Measurements from ENCODE around the gene STXBP6.
"Not testable (repeated sequence)": the region's sequence is repeated elsewhere in the genome, so short reads cannot be mapped to it uniquely, and the experiment has no call there.

The STXBP6 gene

DNA sequence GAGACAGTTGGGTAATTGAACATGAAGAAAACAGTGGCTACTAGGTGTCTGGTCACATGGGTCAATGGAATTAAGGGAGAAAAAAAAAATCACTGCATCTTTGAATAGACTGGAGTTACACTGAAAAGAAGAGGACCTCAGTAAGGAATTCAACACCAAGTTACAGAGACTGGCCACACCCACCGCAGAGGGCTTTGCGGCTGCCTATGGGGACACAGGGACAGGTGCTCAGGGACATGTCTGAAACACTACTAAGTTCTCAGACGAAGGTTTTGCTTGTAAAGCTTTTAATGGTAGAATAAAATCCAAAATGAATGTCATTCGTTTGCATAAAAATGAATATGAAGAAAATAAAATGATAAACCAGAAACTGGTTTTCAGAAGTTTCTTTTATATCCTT is 93.8 kb downstream of the STXBP6 start:
- no peak for DNase-seq (ENCODE audit: low read depth, low spot score)

DNA sequence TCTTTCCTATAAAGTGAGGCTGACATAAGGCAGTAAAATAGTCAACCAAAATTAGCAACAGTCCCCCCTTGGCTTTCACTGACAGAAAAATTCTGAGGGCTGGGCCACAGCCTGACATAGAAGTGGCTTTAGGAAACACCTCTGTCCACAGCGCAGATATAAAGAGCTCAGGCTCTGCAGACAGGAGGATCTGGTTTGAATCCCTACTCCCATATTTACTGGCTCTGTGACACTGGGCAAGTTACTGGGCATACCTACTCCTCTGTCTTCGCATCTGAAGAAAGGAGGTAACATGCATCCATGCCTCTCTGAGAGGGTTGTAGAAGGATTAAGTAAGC is 95.3 kb downstream of the STXBP6 start:
- no peak for DNase-seq (ENCODE audit: low read depth, low spot score)

DNA sequence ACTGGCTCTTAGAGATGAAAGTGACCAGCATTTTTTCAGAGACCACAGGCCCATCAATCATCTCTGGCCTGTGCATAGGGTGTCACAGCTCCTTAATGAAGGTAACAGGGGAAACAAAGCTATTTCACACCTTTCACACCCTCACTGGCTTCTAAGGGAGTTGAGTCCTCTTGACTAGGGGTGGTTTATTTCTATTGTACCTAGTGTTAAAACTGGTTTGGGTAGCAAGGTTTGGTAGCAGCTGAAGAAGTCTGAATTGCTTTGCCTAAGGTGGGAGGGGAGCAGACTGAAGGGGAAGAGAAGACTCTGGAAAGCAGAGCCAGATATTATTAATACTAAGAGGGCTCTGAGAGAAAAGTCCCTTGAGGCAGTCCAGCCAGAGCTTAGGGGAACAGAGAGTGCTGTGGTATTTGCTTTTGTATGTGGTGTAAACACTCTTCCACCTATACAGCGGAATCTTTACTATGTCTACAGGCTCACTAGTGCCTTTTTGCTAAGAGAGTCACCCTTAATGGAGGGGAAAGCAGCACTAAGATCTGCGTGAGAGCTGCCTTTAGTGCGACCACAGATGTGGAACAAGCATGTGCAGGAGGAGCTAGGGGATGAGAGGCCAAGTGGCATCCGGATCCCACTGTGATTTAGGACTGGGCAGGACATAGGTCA is 95.8 kb downstream of the STXBP6 start:
- DNase-seq (ENCODE audit: low read depth, low spot score): no peak

DNA sequence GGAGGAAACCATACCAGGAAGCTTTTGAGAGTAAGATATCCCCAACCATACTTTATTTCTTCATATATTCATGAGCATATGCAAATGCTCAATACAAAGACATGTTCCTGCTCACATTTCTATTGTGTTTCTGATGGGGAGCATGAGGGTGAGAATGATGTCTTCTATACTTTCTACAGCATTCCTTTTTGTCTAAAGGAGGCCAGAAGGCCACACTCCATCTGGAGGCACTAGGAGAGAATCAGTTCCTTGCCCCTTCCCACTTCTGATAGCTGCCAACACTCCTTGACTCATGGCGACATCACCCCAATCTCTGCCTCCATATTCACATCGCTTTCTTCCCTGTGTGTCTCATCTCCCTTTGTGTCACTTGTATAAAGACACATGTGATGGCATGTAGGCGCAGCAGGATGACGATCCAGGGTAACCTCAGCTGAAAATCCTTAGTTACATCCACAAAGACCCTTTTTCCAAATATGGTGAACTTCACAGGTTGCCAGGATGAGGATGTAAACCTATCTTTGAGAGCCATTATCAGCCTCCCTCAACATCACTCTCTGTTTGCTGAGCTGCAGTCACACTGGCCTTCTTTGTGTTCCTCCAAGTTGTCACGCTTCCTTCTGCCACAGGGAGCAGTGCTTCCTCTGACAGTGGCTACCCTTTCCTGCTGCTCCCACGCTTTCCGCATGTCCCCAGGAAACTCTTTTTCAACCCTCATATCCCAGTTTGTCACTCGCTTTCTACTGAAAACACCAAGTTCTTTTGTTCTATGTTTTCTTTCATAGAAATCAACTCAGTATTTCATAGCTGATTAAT is 96.9 kb downstream of the STXBP6 start:
- DNase-seq (ENCODE audit: low read depth, low spot score): no peak

DNA sequence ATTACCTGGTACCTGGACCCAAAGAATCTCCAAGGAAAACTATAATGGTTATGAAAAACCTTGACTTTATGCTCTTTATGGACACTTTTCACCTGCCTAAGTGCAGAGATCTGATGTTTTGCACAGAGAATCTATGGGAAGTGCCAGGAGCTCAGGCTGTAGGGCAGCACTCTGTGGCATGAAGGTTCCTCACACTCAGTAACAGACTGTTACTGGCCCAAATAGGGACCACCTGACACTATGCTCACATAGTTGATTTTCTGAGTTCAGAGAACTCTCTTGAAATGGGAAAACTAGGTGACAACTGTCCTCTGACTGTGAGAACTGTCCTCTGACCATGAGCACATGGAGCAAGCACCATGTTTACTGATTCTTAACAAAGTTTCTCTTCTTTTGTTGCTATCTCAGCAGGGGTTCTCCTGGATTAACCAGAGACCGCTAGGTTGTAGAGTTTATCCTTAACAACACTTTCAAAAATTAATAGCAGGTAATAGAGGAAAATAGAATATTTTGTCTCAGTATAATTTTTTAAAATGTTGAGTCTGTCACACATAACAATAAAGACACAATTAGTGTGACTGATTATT is 101.6 kb downstream of the STXBP6 start:
- no peak for DNase-seq (ENCODE audit: low read depth, low spot score)

DNA sequence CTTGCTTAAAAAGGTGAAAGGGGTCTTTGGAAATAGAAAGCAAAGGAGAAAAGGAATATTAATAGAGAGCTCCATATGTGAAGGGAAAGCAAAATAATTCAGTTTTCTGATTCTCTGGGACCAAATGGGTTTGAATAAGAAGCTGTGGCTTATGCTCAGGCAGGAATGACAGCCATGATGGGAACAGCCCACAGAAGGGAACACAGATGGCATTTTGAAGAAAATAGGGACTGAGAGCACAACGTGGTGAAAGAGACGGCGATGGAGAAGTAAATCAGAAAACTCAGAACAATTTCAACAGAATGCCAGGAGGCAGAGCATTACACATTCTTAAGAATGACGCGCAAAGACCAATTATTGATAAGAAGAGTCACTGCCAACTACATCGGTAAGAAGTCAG is 102.8 kb downstream of the STXBP6 start:
- no peak for DNase-seq (ENCODE audit: low read depth, low spot score)

DNA sequence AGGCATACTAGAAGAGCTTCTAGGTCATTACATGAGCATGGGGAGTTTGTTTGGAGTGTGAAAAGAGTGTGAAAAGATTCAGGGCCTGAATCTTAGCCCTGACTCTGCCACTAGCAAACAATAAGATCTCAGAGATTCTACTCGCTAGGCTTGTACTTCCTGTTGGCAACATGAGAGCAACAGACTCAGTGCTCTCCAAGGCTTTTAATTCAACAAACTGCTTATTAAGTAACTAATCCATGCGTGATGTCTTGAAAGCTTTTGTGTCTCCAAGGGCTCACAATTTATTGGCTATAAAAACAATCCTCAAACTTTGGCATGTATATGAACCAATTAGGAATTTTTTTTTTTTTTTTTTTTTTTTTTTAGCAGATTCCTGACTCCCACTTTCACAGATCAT is 105.1 kb downstream of the STXBP6 start:
- DNase-seq (ENCODE audit: low read depth, low spot score): no peak

DNA sequence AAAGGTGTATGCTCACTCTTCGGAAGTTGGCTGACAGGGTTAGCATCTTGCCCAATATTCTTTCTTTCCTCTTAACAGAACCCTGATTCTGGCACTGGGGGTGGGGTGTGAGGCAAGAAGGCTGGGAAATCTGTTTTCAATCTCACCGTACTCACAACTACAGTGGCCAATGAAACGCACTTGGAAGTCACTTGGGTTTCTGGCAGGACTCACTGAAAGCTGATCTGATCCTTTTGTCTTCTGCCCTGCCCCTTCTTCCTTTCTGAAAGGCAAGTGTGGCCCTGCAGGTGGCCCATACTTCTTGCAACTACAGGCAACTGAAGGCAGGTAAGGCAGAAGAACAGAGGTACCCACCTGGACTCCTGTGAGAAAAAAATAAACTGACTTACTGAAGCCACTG is 106.9 kb downstream of the STXBP6 start:
- no peak for DNase-seq (ENCODE audit: low read depth, low spot score)

DNA sequence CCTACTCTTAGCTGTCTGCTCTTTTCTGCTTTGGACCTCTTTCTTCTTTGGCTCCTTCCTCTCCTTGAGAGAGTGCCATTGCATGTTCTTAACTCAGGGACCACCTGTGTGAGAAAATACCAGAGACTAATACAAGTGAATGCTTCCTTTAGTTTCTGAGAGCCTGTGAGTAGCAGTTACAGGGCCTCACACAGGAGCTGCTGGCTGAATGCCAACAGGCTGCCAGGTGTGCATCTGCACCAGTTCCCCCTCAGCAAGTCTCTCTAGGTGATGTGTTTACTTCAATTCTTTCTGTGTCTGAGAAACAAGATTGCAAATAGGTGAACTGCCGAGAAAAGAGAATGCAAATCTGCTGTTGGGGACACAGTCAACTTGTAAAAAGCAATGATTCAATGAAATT is 108.2 kb downstream of the STXBP6 start:
- DNase-seq (ENCODE audit: low read depth, low spot score): no peak

DNA sequence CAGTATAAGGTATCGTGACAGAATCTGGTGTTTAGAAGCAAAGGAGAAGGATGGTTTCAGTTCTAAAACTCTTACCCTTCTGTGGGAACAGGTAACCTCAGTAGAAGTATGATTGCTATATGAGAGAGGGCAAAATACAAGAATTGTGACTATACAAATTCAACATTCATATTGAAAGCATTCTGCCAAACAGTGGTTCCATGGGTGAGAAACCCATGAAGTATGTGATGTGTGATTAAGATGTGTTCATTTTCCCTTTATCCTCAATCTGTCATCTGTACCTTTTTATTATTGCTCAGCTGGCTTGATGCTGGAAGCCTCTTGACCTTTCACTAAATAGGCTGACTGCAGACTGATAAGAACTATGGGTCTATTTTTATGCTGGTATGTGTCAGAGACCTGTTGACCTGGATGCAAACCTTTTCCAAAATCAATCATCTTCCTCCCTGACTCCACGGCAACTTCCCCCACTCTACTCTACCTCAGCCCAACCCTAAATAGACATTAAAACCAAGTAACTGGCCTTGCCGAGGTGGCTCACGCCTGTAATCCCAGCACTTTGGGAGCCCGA is 109.6 kb downstream of the STXBP6 start:
- DNase-seq (ENCODE audit: low read depth, low spot score): no peak

DNA sequence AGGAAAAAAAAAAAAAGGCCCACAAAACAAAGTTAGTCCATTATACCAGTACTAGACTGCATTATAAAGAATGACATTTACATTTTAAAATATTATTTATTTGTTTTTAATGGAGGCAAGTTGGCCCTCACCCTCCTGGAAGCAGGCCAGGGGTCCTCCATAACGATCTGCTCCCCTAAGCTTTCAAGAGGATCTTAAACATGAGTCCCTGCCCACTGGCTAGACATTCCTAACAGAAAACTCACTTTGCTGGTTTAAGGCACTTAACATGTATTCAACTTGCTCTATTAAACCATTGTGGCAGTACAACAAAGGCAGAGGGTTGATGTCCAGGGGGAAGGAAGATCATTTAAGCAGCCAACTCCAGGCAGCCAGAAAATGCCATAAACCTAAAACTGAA is 111.4 kb downstream of the STXBP6 start:
- no peak for DNase-seq (ENCODE audit: low read depth, low spot score)

DNA sequence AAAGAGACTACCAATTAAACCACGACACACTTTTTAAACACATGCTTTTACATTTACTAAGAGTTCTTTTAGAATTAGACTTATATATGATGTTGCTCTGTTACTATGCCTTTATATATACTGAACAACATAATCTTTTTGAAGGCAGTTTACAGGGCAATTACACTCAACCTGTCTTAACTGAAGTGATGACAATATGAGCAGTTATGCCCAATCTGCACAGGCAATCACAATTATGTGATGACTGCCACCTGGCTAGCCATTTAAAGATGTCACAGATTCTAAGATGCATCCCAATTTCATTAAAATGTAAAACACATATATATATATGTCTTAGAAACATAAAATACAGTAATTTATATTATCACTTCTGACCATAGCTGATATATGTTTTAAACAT is 112.6 kb downstream of the STXBP6 start:
- no peak for DNase-seq (ENCODE audit: low read depth, low spot score)

DNA sequence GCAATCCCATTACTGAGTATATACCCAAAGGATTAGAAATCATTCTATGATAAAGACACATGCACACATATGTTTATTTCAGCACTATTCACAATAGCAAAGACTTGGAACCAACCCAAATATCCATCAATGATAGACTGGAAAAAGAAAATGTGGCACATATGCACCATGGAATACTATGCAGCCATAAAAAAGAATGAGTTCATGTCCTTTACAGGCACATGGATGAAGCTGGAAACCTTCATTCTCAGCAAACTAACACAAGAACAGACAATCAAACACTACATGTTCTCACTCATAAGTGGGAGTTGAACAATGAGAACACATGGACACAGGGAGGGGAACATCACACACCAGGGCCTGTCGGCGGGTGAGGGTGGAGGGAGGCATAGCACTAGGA is 113.2 kb downstream of the STXBP6 start:
- DNase-seq (ENCODE audit: low read depth, low spot score): not testable (repeated sequence)

DNA sequence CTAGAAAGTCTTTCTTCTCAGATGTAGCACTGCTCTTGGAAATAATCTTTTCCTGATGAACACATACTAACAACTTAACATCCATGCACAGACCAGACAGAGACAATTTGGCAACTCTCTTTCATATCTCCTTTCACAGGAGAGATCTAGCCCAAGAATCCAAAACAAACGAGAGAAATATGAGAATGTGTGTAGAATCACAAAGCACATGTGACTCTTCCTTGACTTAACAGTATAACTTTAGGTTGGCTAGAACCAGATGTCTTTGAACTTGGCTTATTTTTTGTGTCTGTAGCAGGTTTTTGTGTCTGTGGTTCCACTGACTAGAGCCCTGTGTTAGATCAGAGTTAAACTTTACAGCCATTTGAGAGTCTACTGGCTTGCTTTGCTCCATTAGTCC is 114.2 kb downstream of the STXBP6 start:
- no peak for DNase-seq (ENCODE audit: low read depth, low spot score)

DNA sequence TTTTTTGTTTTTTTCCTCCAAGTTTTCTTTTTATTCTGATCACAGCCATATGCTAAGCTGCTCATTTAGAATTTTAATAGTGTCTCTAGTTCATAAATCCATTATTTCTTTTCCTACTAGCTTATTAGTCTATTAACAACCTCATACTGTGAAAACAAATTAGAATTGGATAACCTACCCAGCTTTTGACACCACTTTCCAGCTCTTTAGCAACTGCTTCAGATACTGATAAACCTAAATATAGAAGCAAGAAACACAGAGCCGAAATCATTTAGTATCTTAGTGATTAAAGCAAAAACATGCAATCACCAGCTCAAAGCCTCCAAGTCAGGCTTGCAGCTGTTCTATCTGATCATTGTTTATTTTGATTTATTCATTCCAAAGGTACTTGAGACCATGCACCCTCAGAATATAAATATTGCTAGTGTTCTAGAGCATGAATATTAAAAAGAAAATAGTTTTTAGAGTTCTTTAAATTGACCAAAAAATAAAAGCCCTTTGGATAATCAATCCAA is 121.5 kb downstream of the STXBP6 start:
- DNase-seq (ENCODE audit: low read depth, low spot score): no peak

DNA sequence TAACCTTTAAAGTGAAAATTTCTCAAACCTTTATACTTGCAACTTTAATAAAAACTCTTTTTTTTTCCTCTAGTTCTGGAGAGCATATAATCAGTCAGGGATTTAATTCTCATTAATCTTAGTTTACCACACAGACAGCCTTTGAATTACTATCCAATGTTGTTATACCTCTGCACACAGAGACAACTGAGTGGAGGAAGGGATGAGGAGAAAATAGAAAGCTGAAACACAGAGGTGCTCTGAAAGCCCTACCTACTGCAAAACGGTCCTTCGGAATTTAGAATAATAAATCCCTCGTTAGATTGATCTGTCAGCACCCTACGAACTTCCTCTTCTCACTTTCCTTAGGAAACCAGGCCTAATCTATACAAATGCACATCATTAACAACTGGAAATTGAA is 122.1 kb downstream of the STXBP6 start:
- no peak for DNase-seq (ENCODE audit: low read depth, low spot score)

DNA sequence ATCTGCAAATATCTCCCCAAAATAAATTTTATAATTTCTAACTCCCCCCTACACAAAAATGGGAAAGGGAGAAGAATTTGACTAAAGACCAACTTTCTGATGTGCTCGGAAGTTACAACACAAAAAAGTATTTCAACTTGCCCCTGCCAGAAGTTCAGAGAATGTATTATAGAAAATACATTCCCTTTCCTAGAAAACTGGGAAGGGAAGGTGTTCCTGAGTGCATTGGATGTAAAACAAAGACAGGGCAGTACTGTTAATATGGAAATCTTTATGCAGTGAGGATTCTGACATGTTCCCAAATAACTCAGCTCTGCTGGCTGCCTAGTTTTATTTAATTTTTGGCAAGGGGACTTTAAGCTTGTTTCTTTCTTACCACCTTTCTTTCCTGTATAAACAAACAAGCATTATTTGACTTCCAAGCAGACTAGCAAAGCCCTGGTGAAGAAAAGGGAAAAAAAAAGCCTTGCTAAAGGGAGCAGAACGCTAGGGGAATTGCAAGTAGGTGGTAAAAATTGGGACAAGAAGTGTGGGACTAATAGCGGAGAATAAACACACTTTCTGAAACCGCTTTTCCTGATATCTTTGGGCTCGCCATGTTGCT is 124.1 kb downstream of the STXBP6 start:
- DNase-seq (ENCODE audit: low read depth, low spot score): no peak

DNA sequence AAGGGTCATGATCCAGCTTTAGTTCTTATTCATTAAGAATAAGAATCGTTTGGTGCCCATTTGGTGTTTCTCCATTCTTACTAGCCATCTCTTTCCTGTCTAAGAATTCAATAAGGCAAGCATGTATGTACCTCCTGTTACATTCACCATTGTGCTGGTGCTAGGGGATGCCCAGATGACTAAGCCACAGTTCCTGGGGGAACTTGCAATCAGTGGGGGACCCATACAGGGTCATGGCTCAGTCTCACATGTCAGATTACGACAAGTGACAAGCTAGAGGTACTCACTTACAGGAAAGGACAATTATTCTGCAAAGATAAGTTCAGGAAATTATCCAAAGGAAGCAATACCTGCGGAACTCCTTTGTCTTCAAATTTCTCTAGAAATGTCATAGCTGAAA is 125.4 kb downstream of the STXBP6 start:
- DNase-seq (ENCODE audit: low read depth, low spot score): no peak

DNA sequence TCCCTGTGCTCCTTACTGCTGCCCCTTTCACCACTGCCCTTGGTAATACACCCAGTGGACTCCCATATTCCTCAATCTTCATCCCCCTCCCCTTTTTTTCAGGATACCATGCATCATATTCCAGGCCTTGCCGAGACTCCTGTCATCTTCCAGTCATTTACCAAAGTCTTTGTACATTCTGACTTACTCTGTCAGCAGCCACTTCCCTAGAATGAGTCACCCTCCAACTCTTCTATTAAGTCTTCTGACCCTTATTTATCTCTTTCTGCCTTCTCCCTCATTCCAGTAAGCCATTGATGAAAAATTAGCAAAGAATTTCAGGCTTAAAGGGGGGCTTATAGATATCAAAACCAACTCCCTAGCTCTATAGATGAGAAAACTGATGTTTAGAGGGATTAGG is 128.0 kb downstream of the STXBP6 start:
- no peak for DNase-seq (ENCODE audit: low read depth, low spot score)

DNA sequence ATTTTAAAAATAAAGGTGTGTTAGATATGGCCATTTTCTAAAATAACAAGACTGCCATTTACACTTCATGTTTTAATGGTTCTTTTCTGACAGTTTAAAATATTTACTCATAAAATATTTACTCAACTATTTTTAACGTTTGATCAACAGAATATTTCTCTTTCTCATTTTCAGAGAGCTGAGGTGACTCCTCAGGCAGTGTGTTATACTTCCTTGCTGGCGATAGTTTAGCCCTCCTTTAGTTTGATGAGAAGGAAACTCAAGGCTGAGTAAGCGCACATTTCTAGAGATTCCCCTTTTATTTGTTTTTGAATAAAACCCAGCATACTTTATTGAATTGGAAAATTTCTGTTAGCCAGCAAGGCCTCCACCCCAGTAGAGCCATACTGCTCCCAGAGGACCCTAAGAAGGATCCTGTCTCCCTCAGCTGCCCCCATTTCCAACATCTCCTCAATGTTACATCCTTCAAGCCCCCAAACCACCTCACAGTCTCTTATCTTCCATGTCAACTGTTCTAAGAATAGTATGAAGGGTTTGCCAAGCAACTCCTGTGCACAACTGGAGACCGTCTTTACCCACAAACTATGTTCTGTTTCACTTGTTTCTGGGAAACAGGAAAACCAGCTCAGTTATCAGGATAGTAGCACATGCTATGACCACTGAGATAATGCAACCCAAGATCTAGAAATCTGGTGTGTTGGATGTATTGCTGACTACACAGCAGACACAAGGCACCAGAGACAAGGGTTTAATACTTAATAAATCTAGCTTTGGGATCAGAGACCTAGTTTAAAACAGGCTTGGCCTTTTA is 129.5 kb downstream of the STXBP6 start:
- no peak for DNase-seq (ENCODE audit: low read depth, low spot score)

DNA sequence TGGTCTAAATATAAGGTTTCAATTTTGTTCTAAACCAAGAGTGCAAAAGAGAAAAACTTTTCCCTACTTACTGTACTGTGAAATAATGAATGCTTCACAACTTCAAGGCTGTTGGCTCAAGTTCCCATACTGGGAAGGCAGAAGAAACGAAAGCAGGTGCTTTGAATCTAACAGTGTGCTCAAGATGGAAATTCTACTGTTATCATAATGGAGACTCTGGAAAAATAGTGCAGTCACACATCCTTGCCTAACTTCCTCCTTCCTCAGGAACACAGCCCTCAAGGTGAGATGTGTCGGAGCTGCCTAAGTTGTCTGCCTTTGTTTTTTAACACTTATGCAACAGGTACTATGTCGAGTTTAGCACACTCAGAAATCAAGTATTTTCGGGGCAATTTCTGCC is 131.1 kb downstream of the STXBP6 start:
- no peak for DNase-seq (ENCODE audit: low read depth, low spot score)

Measured in activated naive CD8-positive, alpha-beta T cell treated with anti-CD3 and anti-CD28 coated beads, Interleukin-2, amount 50 U/mL, for 16 hours (primary cell).